Glomerular visceral epithelial cell (primary cell): ENCODE measurements around the gene SLC9A9.

Experiments used
- DNase-seq: peaks from one replicate; pipeline ENCODE4 v3.0.0-alpha.2; 2016; ENCODE audit errors: extremely low spot score

Gene SLC9A9

GRCh38 chr3:143358155-143358792, 490.0 kb downstream of the SLC9A9 start:
- no peak for DNase-seq

GRCh38 chr3:143357700-143358099, 490.6 kb downstream of the SLC9A9 start:
- DNase-seq, result no peak

- DNase-seq, result no peak
Observed at GRCh38 chr3:143356839-143357238, 491.4 kb downstream of the SLC9A9 start.

- no peak for DNase-seq
Observed at GRCh38 chr3:143354342-143354741, 493.9 kb downstream of the SLC9A9 start.

- no peak for DNase-seq
Observed at GRCh38 chr3:143352850-143353550, 495.3 kb downstream of the SLC9A9 start.

DNA sequence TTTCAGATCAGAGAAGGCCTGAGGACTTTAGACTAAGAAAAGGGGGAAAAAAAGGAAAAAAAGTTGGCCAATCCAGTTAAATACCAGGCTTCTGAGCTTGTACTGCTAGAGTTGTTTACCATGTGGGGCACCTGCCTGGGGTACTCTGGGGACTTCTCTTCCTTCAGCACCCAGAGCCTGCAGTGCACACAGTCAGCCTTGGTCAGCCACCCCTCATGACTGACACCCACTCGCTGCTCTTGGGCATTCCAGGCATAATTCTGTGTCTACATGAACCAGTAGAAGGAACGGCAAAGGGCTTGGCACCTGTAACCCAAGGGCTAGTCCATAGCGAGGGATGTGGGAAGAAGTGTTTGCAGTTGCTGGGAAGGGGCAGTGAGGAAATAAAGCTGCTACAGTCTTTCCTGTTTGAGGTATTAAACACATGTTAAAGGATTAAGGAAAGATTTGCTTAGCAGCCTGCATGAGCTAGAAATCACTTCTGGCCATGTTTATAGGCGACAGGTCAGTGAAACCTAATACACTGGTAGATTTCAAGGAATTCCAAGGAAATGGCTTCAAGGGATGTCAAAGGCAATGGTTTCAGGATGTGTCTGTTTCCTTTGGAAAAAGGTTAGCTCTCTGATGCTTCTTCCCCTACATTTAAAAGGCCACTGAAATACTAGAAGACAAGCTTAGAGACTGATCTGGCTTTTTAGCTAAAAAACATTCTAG, 496.2 kb downstream of the SLC9A9 start:
- DNase-seq, result no peak

- no peak for DNase-seq
Observed at GRCh38 chr3:143351354-143351753, 496.9 kb downstream of the SLC9A9 start.

- no peak for DNase-seq
Observed at GRCh38 chr3:143349455-143349854, 498.8 kb downstream of the SLC9A9 start.

GRCh38 chr3:143348486-143349327, 499.6 kb downstream of the SLC9A9 start:
- no peak for DNase-seq

DNA sequence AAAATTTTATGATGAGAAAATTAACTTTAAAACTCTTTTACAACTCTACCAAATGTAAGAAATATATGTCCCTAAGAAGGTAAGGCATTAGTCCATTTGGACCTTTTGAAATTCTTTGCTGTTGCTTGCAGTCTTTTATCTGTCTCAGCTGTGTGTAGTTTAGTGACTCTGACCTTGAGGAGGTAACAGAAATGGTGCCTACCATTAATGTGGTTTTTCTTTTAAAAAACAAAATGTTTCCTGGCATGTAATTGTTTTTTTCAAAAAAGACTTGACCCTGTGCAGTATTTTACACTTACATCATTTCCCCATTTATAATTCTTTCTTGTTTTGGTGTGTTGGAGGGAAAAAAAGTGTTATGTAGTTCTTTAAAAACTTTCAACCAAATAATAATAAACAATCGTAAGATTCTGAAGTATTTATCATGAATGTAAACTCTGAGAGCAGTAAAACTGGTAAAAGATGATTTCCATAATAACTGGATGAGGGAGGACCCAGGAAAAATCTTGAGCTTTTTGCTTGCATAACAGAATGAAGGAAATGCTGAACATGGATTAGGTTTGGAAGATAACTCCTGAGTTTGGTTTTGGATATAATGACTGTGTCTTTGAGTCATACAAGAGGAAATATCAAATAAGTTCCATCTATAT, 503.6 kb downstream of the SLC9A9 start:
- DNase-seq, result no peak

GRCh38 chr3:143343944-143344343, 504.3 kb downstream of the SLC9A9 start:
- no peak for DNase-seq

GRCh38 chr3:143343031-143343430, 505.2 kb downstream of the SLC9A9 start:
- DNase-seq, result no peak

DNA sequence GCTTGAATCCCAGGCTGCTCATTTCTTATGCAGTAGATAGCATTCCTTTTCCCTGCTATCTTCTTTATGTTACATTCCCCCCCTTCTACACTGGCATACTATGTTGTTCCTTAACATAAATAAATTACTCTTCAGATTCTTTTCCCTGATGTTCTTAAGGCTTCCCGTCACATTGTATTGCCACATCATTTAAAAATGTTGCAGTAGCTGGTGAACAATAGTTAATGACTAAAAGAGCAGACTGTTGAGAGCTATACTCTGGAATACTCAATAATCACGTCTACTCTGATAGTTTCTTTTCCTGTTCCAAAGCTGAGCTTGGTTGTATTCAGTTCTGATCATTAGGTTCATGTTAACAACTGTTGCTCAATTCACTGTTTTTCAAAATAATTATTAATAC, 508.8 kb downstream of the SLC9A9 start:
- no peak for DNase-seq

DNA sequence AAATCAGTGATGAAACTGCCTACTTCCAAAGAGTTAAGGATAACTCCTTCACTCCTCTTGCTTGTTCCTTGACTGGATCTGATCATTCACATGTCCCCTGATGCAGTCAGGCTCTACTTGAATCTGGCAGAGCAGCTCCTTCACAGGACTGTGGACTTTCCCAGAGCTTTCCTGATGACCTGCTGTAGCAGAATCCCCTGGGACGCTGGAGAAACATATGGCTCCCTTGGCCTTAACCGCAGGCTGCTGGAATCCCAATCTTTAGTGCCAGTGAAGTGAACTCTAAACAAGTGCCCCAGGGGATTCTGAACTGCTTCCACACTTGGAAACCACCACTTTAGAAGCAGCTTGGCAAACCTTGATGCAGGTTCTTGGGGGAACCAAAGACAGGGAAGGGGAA, 510.9 kb downstream of the SLC9A9 start:
- no peak for DNase-seq

GRCh38 chr3:143334231-143334630, 514.0 kb downstream of the SLC9A9 start:
- DNase-seq, result no peak

GRCh38 chr3:143333367-143333766, 514.9 kb downstream of the SLC9A9 start:
- DNase-seq, result no peak

DNA sequence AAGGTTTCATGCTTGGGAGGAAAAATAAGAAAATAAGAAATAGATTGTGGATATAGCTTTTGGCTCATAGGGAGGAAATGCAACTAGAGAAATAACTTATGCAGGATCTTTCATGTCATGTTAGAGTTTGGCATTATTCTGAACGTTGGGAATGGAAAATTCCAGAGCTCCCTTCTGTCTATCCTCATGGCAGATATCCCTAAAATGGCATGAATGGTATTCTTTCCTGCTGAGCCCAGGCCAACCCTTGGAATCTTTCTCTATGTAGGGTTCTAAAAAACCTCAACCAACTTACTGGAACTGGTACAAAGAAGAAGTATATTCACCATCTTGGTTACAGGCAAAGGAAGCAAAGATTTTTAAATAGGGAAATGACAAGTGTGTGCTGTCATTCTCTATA, 516.2 kb downstream of the SLC9A9 start:
- no peak for DNase-seq

GRCh38 chr3:143331350-143331749, 516.9 kb downstream of the SLC9A9 start:
- no peak for DNase-seq

- no peak for DNase-seq
Observed at GRCh38 chr3:143330296-143330868, 517.9 kb downstream of the SLC9A9 start.

DNA sequence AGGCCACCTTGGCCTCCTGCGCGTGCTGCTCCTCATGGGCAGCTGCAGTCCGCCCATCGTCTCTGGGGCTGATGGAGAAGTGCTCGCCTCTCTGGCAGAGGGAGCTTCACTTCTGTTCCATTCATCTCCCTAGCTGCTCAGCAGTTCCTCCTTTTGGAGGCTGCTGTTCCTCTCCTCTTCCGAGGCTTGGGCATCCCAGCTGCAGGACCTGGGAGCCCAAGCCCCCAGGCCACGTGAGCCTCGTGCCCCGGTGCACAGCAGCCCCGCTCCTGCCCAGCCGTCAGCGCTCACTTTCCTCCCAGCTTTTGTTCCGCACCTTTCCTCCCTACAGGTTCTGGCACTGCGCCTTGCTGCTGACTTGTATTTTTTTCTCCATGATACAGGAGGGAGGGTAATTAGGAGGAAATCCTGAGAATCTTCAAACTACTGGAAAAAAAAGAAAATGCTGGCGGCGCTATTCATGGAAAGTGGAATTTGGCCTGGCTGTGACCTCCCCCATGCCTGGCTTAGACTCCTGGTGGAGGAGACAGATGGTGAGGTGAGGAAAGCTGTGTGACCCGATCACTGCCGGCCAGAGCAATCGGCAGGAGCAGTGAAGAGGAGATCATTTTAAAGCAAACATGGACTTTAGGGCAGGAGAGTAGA, 518.6 kb downstream of the SLC9A9 start:
- no peak for DNase-seq

GRCh38 chr3:143328451-143328850, 519.8 kb downstream of the SLC9A9 start:
- DNase-seq, result no peak
